Type B pancreatic cell (in vitro differentiated cells): ENCODE measurements around the gene APOH. TPM values are rescaled to one million over a fixed set of nuclear protein-coding genes. Genes with fewer than 3 reads are reported as not detected.

ENCODE experiments used
- DNase-seq: peaks from one replicate; pipeline ENCODE4 v3.0.0; 2021; ENCODE audit warnings: mixed read lengths; ENCODE audit not compliant: unreplicated experiment; ENCODE audit errors: extremely low spot score
- H3K27ac Mint-ChIP-seq: 2 replicates; pipeline ENCODE4 v1.8.0; 2021; ENCODE audit warnings: mild to moderate bottlenecking, mixed read lengths
- H3K27me3 Mint-ChIP-seq: 2 replicates; pipeline ENCODE4 v1.8.0; 2021; ENCODE audit warnings: mixed read lengths
- H3K36me3 Mint-ChIP-seq: 2 replicates; pipeline ENCODE4 v1.8.0; 2021; ENCODE audit warnings: mixed read lengths
- H3K4me1 Mint-ChIP-seq: one replicate; pipeline ENCODE4 v1.8.0; 2021; ENCODE audit warnings: mixed read lengths; ENCODE audit not compliant: unreplicated experiment
- H3K4me3 Mint-ChIP-seq: 2 replicates; pipeline ENCODE4 v1.8.0; 2021; ENCODE audit warnings: mild to moderate bottlenecking, mixed read lengths
- H3K9me3 Mint-ChIP-seq: 2 replicates; pipeline ENCODE4 v1.8.0; 2021; ENCODE audit warnings: mixed read lengths
- total RNA-seq: library from RNA; stranded (reverse); gene quantifications from 2 replicates; pipeline ENCODE4 v1.2.1, GENCODE V29; 2021; ENCODE audit warnings: low replicate concordance
- TF ChIP-seq, protein P1 (sequence below): fragments of 200-600 bp; sonication (generic); conservative IDR thresholded peaks from 2 replicates; pipeline ENCODE4 v1.5.0; 2021; ENCODE audit warnings: antibody characterized with exemption, mild to moderate bottlenecking

APOH gene
- total RNA-seq, 1 donor from 2014 or later: 4.1 TPM

DNA sequence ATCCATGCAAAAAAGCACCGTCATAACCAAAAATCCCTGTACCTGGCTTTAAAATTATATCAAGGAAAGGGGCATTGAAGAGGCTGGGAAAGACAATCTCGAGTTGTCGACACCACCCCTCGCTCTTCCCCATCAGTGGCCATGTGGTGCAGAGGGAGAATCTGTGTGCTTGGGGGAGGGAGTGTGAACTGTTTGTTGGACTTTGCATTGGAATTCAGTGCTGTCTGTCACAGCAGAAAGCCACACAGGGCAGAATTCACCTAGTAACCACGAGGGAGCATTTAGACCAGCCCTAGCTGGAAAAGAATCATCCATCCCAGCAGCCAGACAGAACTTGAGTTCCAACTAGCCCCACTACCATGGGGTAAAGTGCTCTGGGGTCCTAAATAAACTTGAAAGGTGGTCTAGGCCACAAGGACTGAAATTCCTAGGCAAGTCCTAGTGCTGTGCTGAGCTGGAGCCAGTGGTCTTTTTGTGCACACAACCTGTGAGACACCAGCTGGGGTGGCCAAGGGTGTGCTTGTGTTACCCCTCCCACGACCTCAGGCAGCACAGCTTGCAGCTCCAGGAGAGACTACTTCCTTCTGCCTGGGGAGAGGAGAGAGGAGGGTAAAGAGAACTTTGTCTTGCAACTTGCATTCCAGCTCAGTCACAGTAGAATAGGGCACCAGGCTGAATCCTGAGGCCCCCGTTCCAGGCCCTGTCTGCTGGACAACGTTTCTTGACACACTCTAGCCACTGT, 25.8 kb downstream of the APOH start:
- Mint-ChIP-seq H3K36me3 (peaks cover 3% of the 10 kb centered on the region), H3K4me3 (no peak overlapping the region), H3K27me3 (peaks cover 5% of the 10 kb centered on the region), H3K27ac (no peak overlapping the region), H3K4me1 (peaks cover 8% of the 10 kb centered on the region), H3K9me3 (peaks cover 10% of the 10 kb centered on the region)
- TF ChIP-seq, protein P1, sequence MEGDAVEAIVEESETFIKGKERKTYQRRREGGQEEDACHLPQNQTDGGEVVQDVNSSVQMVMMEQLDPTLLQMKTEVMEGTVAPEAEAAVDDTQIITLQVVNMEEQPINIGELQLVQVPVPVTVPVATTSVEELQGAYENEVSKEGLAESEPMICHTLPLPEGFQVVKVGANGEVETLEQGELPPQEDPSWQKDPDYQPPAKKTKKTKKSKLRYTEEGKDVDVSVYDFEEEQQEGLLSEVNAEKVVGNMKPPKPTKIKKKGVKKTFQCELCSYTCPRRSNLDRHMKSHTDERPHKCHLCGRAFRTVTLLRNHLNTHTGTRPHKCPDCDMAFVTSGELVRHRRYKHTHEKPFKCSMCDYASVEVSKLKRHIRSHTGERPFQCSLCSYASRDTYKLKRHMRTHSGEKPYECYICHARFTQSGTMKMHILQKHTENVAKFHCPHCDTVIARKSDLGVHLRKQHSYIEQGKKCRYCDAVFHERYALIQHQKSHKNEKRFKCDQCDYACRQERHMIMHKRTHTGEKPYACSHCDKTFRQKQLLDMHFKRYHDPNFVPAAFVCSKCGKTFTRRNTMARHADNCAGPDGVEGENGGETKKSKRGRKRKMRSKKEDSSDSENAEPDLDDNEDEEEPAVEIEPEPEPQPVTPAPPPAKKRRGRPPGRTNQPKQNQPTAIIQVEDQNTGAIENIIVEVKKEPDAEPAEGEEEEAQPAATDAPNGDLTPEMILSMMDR: no peak
- no peak for DNase-seq

DNA sequence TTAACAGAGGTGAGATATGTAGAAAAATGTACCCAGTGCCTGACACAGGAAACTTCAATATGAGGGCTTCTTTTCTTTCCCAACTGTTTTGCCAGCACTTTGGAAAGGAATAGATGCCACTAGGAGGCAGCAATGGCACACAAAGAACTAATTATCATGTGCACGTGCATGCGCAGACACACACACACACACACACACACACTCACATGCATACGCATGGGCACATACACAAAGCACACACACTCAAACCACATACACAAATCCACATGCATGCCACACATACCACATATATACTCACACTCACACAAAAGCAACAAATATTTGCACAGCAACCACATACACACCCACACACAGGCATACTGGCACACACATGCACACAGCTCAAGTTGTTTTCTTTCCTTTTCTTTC, 28.5 kb downstream of the APOH start:
- peaks cover 4% of the 10 kb centered on the region for H3K9me3 Mint-ChIP-seq
- peaks cover 5% of the 10 kb centered on the region for H3K27me3 Mint-ChIP-seq
- peaks cover 8% of the 10 kb centered on the region for H3K4me1 Mint-ChIP-seq
- H3K4me3 Mint-ChIP-seq: peak overlapping the region; percentile 17
- TF ChIP-seq, protein P1: peak; percentile 81
- no peak for DNase-seq
- H3K27ac Mint-ChIP-seq: peak overlapping the region; percentile 72
- H3K36me3 Mint-ChIP-seq: peaks cover 3% of the 10 kb centered on the region

DNA sequence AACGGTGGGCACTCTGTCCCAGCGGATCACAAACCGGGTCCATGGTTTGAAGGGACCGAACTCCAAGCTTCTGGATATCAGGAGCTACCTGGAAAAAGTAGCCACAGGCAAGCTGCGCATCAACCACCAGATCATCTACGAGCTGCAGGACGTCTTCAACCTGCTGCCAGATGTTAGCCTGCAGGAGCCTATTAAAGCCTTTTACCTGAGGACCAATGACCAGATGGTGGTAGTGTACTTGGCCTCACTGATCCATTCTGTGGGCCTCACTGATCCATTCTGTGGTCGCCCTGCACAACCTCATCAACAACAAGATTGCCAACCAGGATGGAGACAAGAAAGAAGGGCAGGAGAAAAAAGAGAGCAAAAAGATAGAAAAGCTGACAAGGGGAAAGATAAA, 31.0 kb downstream of the APOH start:
- Mint-ChIP-seq H3K36me3 (peaks cover 3% of the 10 kb centered on the region), H3K4me3 (no peak overlapping the region), H3K27ac (no peak overlapping the region), H3K9me3 (no peaks in the 10 kb centered on the region), H3K4me1 (peaks cover 8% of the 10 kb centered on the region), H3K27me3 (peaks cover 5% of the 10 kb centered on the region)
- DNase-seq: no peak
- TF ChIP-seq, protein P1: no peak

DNA sequence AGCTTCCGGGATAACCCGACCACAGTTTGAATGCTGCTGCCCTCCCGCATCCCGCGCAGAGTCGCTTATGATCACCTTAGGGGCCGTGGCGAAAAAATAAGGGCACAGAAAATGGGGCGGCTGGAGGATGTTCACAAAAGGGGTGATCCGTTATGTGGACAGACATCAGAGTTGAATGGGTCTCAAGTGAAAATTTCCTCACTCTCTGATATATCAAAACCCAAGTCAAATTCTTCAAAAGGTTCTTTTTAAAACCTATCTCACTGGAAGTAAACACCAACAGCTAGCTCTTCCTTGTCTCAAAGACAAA, 36.9 kb downstream of the APOH start:
- TF ChIP-seq, protein P1: no peak
- Mint-ChIP-seq H3K9me3 (no peaks in the 10 kb centered on the region), H3K4me3 (peak overlapping the region; percentile 92), H3K4me1 (peaks cover 13% of the 10 kb centered on the region), H3K27ac (peak overlapping the region; percentile 66), H3K27me3 (peaks cover 3% of the 10 kb centered on the region), H3K36me3 (no peaks in the 10 kb centered on the region)
- no peak for DNase-seq

DNA sequence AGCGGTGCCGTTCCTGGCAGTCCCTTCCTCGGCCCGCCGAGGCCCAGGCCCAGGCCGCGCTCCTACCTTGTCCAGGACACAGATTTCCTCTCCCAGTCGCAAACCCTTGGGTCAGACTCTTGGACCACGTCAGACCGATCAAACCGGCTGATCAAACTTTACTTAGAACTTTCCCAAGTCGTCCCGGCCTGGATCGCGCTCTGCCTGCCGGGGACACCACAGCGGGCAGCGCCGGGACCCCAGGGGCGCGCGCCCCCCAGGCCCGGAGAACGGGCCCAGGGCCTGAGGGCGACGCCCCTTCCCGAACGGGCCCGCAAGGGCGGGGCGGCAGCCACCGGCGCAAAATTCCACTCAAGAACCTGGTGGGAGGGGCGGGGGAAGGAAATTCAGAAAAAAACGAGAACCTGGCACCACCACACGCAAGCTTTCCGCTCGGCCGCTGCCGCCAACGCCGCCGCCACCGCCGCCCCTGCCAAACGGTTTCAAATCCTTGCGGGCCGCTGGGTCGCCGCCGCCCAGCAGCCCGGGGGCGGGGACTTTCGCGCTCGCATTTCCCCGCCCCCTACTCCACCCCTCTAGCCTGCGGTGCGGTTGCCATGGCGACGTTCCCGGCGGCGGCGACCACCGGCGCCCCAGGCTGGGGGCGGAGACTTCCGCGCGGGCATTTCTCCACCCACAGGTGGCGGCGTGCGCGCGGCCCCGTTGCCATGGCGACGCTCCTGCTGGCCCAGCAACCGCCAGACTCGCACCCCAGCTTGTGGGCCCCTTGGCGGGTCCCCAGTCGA, 37.4 kb downstream of the APOH start, which contains the start of gene CEP112:
TSS of gene CEP112 (minus strand) at position 541 of the 785 bp plus-strand sequence.
- Mint-ChIP-seq H3K36me3 (no peaks in the 10 kb centered on the region), H3K4me1 (peaks cover 13% of the 10 kb centered on the region), H3K4me3 (peak within 1 kb of the TSS; percentile 92), H3K27me3 (peaks cover 3% of the 10 kb centered on the region), H3K27ac (peak within 1 kb of the TSS; percentile 66), H3K9me3 (no peaks in the 10 kb centered on the region)
- peak; percentile 92 for DNase-seq
- TF ChIP-seq, protein P1: peak; percentile 19
